ENCODE measurements around the gene SNRNP25.
"Not testable (repeated sequence)": the region's sequence is repeated elsewhere in the genome, so short reads cannot be mapped to it uniquely, and the experiment has no call there.

SNRNP25 gene

DNA sequence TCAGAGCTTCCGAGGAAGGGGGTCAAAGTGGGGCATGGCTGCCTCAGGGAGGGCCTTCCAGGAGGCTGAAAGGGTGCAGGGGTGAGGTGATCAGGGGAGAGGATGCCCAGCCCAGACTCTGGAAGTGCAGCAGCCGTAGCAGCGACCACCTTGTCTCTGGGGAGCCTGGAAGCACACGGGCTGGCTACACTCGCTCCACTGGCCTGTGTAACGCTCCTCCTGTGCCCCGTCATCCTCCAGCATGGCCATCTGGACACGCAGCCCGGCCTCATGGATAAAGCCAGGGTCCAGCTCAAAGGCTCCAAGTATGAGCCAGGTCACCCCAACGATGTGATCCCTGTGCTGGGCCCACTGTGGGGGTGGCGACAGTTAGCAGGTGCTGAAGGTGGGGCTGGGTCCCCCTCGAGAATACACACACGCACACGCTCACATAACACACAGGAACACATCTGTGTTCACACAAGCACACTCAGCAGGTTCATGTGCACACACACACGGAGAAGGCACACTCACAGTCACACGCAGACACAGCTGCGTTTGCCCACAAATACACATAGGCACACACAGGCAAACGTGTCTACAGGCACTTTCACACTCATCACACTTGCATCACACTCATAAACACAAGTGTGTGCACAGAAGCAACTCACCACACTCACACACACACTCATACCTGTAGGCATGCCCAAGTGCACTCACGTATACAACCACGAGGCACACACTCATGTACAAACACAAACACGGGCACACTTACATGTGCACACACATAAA, 19.6 kb upstream of the SNRNP25 start:
- TF ChIP-seq, protein P1, sequence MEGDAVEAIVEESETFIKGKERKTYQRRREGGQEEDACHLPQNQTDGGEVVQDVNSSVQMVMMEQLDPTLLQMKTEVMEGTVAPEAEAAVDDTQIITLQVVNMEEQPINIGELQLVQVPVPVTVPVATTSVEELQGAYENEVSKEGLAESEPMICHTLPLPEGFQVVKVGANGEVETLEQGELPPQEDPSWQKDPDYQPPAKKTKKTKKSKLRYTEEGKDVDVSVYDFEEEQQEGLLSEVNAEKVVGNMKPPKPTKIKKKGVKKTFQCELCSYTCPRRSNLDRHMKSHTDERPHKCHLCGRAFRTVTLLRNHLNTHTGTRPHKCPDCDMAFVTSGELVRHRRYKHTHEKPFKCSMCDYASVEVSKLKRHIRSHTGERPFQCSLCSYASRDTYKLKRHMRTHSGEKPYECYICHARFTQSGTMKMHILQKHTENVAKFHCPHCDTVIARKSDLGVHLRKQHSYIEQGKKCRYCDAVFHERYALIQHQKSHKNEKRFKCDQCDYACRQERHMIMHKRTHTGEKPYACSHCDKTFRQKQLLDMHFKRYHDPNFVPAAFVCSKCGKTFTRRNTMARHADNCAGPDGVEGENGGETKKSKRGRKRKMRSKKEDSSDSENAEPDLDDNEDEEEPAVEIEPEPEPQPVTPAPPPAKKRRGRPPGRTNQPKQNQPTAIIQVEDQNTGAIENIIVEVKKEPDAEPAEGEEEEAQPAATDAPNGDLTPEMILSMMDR (conservative IDR thresholded peaks at IDR 0.05; ENCODE audit: low read depth): no peak
- no peak overlapping the region for H3K27ac ChIP-seq
- ChIA-PET POLR2A (ENCODE audit: low non-redundant PET) (no interaction called here), CTCF (no interaction called here)
- DNase-seq (ENCODE audit: low spot score): no peak

DNA sequence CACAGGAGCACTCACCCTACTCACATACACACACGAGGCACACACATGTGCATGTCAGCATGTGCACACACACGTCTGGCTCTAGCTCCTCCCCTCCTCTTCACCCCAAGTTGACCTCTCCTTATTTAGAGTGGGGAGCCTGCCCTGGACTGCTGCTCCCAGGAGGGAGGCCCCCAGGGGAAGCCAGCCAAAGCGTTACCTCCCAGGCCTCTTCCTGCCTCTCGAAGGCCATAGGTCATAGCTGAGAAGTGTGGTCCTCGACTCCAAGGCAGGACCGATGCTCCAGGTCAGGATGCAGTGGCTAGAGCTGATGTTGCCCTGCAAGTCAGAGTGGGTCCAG, 19.0 kb upstream of the SNRNP25 start:
- POLR2A ChIA-PET (ENCODE audit: low non-redundant PET): no interaction called here
- TF ChIP-seq, protein P1 (conservative IDR thresholded peaks at IDR 0.05; ENCODE audit: low read depth): no peak

DNA sequence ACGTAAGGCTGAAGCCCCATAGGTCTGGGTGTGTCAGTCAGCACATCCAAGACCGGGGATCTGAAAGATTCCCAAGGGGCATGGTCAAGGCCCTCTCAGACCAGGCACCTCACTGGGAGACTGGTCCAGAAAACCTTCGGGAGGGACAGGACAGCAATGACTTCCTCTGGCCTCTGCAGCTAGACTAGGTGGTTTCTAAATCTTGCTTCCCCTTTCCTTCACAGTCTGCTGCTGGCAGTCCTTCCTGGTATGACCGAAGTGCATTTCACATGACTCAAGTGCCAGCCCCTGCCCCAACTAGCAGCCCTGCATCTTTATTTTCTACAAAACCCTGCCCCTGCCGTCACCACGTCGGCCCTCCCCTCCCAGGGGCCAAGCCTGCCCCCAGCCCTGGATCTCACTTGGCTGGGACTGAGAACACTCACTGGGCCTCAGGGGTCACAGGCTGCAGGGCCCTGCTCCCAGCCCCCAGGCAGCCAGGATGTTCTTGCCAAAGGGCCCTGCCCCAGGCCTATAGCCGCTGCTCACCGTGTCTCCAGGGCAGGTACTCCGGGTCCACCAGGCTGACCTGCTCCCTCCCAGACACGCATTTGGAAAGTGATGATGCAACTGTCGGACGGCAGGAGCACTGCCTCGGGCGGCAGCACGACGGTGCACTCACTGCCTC, 18.5 kb upstream of the SNRNP25 start:
- H3K27ac ChIP-seq: no peak overlapping the region
- DNase-seq (ENCODE audit: low spot score): no peak
- POLR2A ChIA-PET (ENCODE audit: low non-redundant PET): no interaction called here
- TF ChIP-seq, protein P1 (conservative IDR thresholded peaks at IDR 0.05; ENCODE audit: low read depth): no peak
- CTCF ChIA-PET: no interaction called here

More for the DNA sequence above, 19.0 kb upstream of the SNRNP25 start:
- H3K27ac ChIP-seq: no peak overlapping the region
- no peak for DNase-seq (ENCODE audit: low spot score)
- CTCF ChIA-PET: no interaction called here

DNA sequence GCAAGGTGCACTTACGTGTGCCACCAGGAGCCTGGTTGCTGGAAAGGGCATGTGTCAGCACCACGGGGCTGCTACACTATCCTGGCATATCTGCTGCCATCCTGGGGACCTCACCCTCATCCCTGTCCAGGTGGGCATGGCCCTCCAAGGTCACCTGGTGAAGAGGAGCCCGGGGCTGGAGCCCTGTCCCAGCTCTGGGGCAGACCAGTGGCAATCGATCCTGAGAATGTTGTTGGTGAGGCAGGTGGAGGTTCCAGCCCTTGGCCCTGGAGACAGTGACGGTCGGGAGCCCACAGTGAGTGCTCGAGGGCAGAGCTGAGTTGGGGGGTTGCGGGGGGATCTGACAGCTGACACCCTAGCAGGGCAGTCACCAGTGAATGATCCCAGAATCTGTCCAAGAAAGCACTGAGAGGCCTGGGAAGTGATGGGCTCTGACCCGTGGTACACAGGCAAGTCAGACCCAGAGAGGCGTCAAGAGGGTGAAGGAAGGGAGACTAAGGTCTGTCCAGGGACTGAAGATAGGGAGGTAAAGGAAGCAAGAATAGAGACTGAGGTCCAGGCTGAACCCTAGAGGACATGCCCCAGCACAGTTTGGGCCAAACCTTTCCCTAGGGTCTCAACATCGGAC, 17.8 kb upstream of the SNRNP25 start:
- ChIA-PET POLR2A (ENCODE audit: low non-redundant PET) (no interaction called here), CTCF (no interaction called here)
- TF ChIP-seq, protein P1 (conservative IDR thresholded peaks at IDR 0.05; ENCODE audit: low read depth): no peak
- H3K27ac ChIP-seq: no peak overlapping the region
- no peak for DNase-seq (ENCODE audit: low spot score)

DNA sequence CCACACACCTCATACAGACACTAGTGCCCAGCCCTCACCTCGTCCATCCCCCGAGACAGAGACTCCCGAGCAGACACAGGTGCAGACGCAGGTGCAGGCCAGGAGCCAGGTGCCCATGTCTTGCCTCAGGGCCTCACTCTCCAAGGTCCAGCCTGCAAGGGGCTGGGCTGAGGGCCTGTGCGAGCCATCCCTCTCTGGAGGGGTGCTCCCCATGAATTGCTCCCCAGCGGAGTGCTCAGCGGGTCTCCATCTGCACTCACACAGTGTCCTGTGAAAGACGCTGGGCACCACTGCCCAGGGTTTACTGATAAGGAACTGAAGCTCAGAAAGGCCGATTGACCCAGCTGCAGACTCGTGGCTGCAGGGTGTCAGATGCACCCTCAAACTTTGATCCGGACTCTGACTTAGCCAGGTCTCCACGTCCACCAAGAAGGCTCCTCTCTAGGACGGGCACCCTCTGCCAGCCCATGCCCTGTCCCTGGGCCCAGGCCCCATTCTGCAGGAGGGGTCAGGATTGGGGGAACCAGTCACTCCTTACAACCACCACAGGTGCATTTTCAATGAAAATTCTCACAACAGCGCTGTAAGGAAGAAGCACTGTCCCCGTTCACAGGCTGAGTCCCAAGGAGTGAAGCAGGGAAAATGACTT, 17.2 kb upstream of the SNRNP25 start:
- DNase-seq (ENCODE audit: low spot score): no peak
- TF ChIP-seq, protein P1 (conservative IDR thresholded peaks at IDR 0.05; ENCODE audit: low read depth): no peak
- ChIA-PET POLR2A (ENCODE audit: low non-redundant PET) (no interaction called here), CTCF (no interaction called here)
- no peak overlapping the region for H3K27ac ChIP-seq

DNA sequence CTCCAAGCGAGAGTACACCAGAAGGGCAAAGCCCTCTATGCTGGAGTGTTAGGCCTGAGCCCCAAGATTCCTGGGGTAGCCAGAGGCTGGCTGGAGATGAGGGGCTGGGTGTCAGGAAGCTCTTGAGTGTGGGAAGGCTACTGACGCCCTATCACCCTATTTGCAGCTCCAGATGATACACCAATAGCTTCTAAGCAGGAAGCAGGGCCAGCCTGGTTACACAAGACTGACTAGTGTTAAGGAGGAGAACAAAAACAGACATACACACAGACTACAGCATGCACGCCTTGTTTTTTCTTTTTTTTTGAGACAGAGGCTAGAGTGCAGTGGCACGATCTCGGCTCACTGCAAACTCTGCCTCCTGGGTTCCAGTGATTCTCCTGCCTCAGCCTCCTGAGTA, 16.1 kb upstream of the SNRNP25 start:
- POLR2A ChIA-PET (ENCODE audit: low non-redundant PET): no interaction called here
- no peak overlapping the region for H3K27ac ChIP-seq
- CTCF ChIA-PET: interaction anchor here (0.7 kb wide), 1 partner anchor 268 kb away, joined by 4 read pairs; no protein-coding TSS in a partner anchor
- DNase-seq (ENCODE audit: low spot score): no peak
- TF ChIP-seq, protein P1 (conservative IDR thresholded peaks at IDR 0.05; ENCODE audit: low read depth): no peak

DNA sequence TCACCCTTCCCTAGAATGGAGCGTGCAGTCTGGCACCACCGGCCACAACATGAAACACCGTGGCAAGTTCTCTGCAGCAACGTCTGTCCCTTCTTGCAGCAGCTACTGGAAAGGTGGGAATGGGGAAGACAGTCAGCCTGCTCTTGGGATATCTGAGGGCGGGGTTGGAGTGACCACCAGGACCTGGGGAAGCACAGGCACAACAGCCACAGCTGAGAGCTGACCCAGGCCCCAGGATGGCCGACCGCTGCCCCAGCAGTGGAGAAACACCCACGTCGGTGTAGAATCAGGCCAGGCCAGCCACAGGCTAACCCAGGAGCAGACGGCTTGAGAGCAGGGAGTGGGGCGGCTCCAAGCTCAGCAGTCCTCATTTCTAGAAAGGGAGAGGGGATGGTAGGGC, 15.4 kb upstream of the SNRNP25 start:
- H3K27ac ChIP-seq; DNase-seq (ENCODE audit: low spot score); POLR2A ChIA-PET (ENCODE audit: low non-redundant PET); CTCF ChIA-PET: not testable (repeated sequence)
